Tibial nerve (tissue), 4 donors: Measurements from ENCODE around the gene ARMH3. TPM values are rescaled to one million over a fixed set of nuclear protein-coding genes. Genes with fewer than 3 reads are reported as not detected.
A peak's percentile ranks its signal among the peaks of the same experiment; 100 is the strongest.

ENCODE experiments used
- DNase-seq, 2 donors: peaks; one replicate each; pipeline ENCODE4 v3.0.0-alpha.2; 2019; ENCODE audit warnings: low spot score in 2 of 2
- H3K27ac ChIP-seq, 4 donors: fragments of 200-600 bp; sonication (generic) in 3 of 4; one replicate each; pipeline ENCODE4 v1.5.1; 2017 to 2019; ENCODE audit warnings: mild to moderate bottlenecking in 1 of 4
- H3K27me3 ChIP-seq, 2 donors: fragments of 200-600 bp; sonication (generic) in 1 of 2; one replicate each; pipeline versions ENCODE4 v1.5.1 to v1.6.0; 2017 to 2019
- H3K36me3 ChIP-seq, 3 donors: fragments of 200-600 bp; sonication (generic); one replicate each; pipeline ENCODE4 v1.5.1; 2018 to 2019
- H3K4me1 ChIP-seq, 4 donors: fragments of 200-600 bp; sonication (generic) in 3 of 4; one replicate each; pipeline ENCODE4 v1.5.1; 2017 to 2019
- H3K4me3 ChIP-seq, 4 donors: fragments of 200-600 bp; sonication (generic) in 3 of 4; one replicate each; pipeline ENCODE4 v1.5.1; 2017 to 2019; ENCODE audit warnings: mild to moderate bottlenecking in 1 of 4, moderate library complexity in 1 of 4
- H3K9me3 ChIP-seq, 4 donors: fragments of 200-600 bp; sonication (generic) in 3 of 4; one replicate each; pipeline ENCODE4 v1.5.1; 2017 to 2019
- EP300 ChIP-seq, 2 donors: sonication (generic); formaldehyde crosslinking; IDR thresholded peaks; one replicate each; pipeline ENCODE4 v1.6.1; 2017; ENCODE audit warnings: antibody characterized with exemption in 2 of 2, mild to moderate bottlenecking in 1 of 2
- POLR2A ChIP-seq, 2 donors: fragments of 450-650 bp; IDR thresholded peaks; one replicate each; pipeline ENCODE4 v1.6.1; 2017; ENCODE audit warnings: antibody characterized with exemption in 2 of 2, mild to moderate bottlenecking in 2 of 2, moderate library complexity in 2 of 2
- WGBS, 2 donors: methylation state at CpG; one replicate each; pipeline ENCODE4 v1.1.5; 2018; 5-methylcytosine and 5-hydroxymethylcytosine counted together
- total RNA-seq, 4 donors: library from RNA; depleted of rRNA; stranded (reverse); fragments of >200 nt; gene quantifications; one replicate each; pipeline ENCODE4 v1.1.0, GENCODE V29; 2016
- TF ChIP-seq, protein P1 (sequence below), 5 experiments: fragments of 200-600 bp in 3 of 5; fragments of 450-650 bp in 2 of 5; sonication (generic) in 3 of 5; IDR thresholded peaks; one replicate each; pipeline ENCODE4 v1.5.1; 2016 to 2019; ENCODE audit warnings: antibody characterized with exemption in 5 of 5, mild to moderate bottlenecking in 3 of 5, moderate library complexity in 2 of 5

ARMH3 gene
- total RNA-seq, 4 donors from 2014 or later, result 16.9 to 19.5 (median 18.5) TPM

DNA sequence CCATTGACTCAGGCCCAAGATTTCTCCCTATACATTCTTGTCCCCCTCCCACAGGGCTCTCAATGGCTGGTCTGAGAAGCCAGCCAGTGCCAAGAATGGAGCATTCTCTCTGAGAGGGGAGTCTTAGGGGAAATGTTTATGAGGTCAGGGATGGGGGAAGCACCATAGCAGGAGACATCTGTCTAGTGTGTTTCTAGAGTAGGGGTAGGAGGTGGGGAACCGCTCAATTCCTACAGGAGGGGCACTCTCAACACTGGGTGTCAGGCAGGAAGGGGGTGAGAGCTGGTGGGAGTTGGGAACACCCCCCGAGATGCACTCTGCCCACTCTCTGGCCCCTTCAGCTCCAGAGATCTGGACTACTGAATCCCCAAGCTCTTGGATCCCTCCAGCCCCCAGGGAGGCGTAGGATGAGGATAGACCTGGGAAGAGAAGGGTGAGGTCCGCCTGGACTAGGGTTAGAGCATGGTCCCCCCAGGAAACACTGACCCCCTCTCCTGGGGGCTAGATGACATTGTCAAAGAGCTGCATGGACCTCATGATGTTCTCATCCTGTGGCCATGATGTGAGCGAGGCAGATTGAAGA, 229.0 kb downstream of the ARMH3 start:
- Histone ChIP-seq H3K9me3 (no peaks in the 10 kb centered on the region), H3K27ac (no peak overlapping the region), H3K27me3 (no peaks in the 10 kb centered on the region), H3K4me1 (peaks cover 0 to 34% (median 15%) of the 10 kb centered on the region in 4 donors), H3K4me3 (no peak overlapping the region), H3K36me3 (no peaks in the 10 kb centered on the region)
- DNase-seq, result no peak
- WGBS, 2 donors, result 86 to 92% methylated on average over 5 of the region's 5 CpGs
- TF ChIP-seq EP300 (IDR thresholded peaks at IDR 0.05) (no peak), POLR2A (IDR thresholded peaks at IDR 0.05) (no peak)
- TF ChIP-seq, protein P1, sequence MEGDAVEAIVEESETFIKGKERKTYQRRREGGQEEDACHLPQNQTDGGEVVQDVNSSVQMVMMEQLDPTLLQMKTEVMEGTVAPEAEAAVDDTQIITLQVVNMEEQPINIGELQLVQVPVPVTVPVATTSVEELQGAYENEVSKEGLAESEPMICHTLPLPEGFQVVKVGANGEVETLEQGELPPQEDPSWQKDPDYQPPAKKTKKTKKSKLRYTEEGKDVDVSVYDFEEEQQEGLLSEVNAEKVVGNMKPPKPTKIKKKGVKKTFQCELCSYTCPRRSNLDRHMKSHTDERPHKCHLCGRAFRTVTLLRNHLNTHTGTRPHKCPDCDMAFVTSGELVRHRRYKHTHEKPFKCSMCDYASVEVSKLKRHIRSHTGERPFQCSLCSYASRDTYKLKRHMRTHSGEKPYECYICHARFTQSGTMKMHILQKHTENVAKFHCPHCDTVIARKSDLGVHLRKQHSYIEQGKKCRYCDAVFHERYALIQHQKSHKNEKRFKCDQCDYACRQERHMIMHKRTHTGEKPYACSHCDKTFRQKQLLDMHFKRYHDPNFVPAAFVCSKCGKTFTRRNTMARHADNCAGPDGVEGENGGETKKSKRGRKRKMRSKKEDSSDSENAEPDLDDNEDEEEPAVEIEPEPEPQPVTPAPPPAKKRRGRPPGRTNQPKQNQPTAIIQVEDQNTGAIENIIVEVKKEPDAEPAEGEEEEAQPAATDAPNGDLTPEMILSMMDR (IDR thresholded peaks at IDR 0.05), result no peak

DNA sequence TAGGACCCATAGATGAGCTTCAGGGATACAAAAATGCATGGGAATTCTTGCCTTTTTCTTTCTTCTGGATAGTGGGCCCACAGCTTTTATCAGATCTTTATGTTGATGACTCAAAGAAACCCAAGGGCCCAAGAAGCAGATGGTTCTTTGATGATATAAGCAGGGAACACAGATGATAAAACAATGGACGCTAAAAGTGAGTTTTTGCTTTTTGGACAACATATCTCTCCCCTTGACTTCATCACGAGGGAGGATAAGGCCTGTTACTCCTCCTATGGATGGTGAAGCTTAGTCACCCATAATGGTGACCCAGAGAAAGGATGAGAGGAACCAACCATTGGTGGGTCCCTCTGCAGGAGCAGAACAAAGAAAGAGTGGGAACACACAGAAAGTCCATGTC, 231.2 kb downstream of the ARMH3 start:
- Histone ChIP-seq H3K27ac (no peak overlapping the region), H3K4me3 (no peak overlapping the region), H3K4me1 (peaks cover 0 to 12% (median 1%) of the 10 kb centered on the region in 4 donors), H3K27me3 (no peaks in the 10 kb centered on the region), H3K36me3 (no peaks in the 10 kb centered on the region), H3K9me3 (no peaks in the 10 kb centered on the region)
- no peak for DNase-seq
- TF ChIP-seq POLR2A (IDR thresholded peaks at IDR 0.05), result no peak
- no peak for TF ChIP-seq EP300 (IDR thresholded peaks at IDR 0.05)
- TF ChIP-seq, protein P1 (IDR thresholded peaks at IDR 0.05), result no peak
- 79 to 86% methylated on average over 2 of the region's 2 CpGs for WGBS, 2 donors

- no peak for DNase-seq
- WGBS, 2 donors, result 19 to 26% methylated on average over 14 of the region's 14 CpGs
Measured at GRCh38 chr10:101818872-101819633, 236.9 kb downstream of the ARMH3 start.

DNA sequence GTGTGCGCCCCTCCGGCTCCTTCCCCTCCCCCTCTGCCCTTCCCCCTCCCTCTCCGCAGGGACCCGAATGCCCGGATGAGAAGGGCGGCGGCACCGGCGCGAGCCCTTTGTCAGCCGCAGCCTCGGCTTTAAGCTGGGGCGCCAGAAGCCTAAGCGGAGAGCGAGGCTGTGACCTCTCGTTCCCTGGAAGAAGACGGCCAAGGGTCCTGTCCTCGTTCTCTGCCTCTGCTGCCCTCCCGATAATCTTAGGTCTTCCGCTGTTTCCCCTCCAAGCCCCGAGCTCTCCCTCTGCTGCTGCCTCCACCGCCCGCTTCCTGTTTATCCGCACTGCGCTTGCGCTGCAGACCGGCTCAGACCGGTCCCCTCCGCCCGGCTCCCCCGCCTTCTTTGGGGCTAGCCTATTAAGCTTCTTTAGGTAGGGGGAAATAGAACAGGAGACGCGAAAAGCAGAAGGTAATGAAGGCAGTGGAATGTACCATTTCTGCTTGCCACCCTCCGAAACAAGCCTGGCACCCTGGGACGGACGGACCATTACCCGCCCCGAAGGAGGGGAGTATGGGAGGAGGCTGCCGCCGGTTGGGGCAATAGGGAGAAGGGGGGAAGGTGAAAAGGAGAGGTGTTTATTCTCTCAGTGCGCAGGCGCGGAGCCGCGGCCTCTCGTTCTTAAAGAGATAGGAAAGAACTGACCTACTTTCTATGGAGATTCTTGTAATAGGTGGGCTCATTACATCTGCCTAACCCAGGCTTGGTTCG, 237.7 kb downstream of the ARMH3 start, which contains the start of gene OGA:
TSS of gene OGA (minus strand) at position 326 of the 753 bp plus-strand sequence. CDS start 422 bp downstream, outside the sequence.
- peak within 1 kb of the TSS; percentile 93 to 96 (median 95) for H3K27ac ChIP-seq
- peaks cover 0 to 34% (median 24%) of the 10 kb centered on the region in 4 donors for H3K4me1 ChIP-seq
- 0% methylated on average over 42 to 47 of the region's 47 CpGs for WGBS, 2 donors
- H3K27me3 ChIP-seq, result no peaks in the 10 kb centered on the region
- H3K9me3 ChIP-seq, result no peaks in the 10 kb centered on the region
- peak; percentile 94 to 100 for TF ChIP-seq EP300 (IDR thresholded peaks at IDR 0.05)
- TF ChIP-seq, protein P1 (IDR thresholded peaks at IDR 0.05), result peak in 1 of 5 experiments; percentile 66
- peak; percentile 99 for TF ChIP-seq POLR2A (IDR thresholded peaks at IDR 0.05)
- DNase-seq, result peak; percentile 94
- no peaks in the 10 kb centered on the region for H3K36me3 ChIP-seq
- H3K4me3 ChIP-seq, result peak within 1 kb of the TSS; percentile 81 to 100 (median 97)

More at GRCh38 chr10:101818872-101819633, 236.9 kb downstream of the ARMH3 start:
- peaks cover 0 to 27% (median 18%) of the 10 kb centered on the region in 4 donors for H3K4me1 ChIP-seq
- no peaks in the 10 kb centered on the region for H3K36me3 ChIP-seq
- peak overlapping the region; percentile 11 to 100 (median 97) for H3K4me3 ChIP-seq
- H3K27ac ChIP-seq, result peak overlapping the region; percentile 93 to 96 (median 95)
- H3K9me3 ChIP-seq, result no peaks in the 10 kb centered on the region
- no peak for TF ChIP-seq POLR2A (IDR thresholded peaks at IDR 0.05)
- no peaks in the 10 kb centered on the region for H3K27me3 ChIP-seq

DNA sequence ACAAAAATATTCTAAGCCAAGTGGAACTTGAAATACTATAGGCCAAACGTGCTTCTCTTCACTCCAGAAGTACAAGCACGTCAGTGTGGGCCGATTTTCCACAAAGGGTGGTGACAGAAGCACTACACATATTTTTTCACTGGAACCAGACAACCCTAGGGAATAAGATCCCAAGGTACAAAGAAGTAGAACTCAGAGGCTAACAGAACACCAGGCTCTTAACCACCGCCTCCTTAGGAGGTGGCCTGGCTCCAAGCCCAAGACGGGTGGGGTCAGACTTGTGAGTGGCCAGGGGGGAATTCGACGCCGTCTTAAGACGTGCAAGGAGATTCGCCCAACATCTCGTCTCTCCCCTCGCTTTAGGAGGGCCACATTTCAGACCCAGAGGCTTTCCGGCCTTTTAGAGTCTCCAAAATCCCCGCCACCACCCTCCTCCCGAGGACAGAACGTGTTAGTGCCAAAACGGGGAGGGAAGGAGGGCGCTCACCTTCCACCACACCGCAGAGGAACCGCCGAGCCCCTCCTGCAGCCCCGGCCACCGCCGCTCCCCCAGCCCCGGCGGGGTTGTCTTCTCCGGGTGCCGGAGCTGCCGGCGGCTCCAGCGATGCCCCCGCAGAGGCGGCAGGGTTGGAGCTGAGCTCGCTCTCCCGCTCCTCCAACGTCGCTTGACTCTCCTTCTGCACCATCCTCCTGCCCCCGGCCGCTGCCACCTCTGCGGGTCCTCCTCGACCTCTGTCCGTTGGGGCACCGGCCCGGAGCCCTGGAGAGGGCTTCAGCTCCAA, 238.4 kb downstream of the ARMH3 start:
- TF ChIP-seq POLR2A (IDR thresholded peaks at IDR 0.05), result peak; percentile 19 to 41
- TF ChIP-seq EP300 (IDR thresholded peaks at IDR 0.05), result peak in 1 of 2 donors; percentile 78
- TF ChIP-seq, protein P1 (IDR thresholded peaks at IDR 0.05), result no peak
- peaks cover 0 to under 1% (median 0%) of the 10 kb centered on the region in 3 donors for H3K36me3 ChIP-seq
- H3K9me3 ChIP-seq, result no peaks in the 10 kb centered on the region
- 0% methylated on average over 32 to 42 of the region's 44 CpGs for WGBS, 2 donors
- peak overlapping the region; percentile 93 to 96 (median 95) for H3K27ac ChIP-seq
- peaks cover 0 to 42% (median 29%) of the 10 kb centered on the region in 4 donors for H3K4me1 ChIP-seq
- H3K4me3 ChIP-seq, result peak overlapping the region; percentile 81 to 100 (median 97)
- peak; percentile 91 for DNase-seq
- no peaks in the 10 kb centered on the region for H3K27me3 ChIP-seq
